Erythroblast (primary cell): ENCODE data around the gene OR1L4.

ENCODE experiments used
- DNase-seq, 2 experiments: peaks; one replicate each; lab custom pipeline; 2025; lab: John Stamatoyannopoulos, UW
- GATA1 ChIP-seq: IDR thresholded peaks from 2 replicates; pipeline ENCODE4 v1.6.1; 2011; ENCODE audit warnings: low read depth, mild to moderate bottlenecking, control low read depth, low read length, moderate library complexity
- POLR2A ChIP-seq: IDR thresholded peaks from 2 replicates; pipeline ENCODE4 v1.6.1; 2011; ENCODE audit warnings: mild to moderate bottlenecking, low read length

The OR1L4 gene, protein sequence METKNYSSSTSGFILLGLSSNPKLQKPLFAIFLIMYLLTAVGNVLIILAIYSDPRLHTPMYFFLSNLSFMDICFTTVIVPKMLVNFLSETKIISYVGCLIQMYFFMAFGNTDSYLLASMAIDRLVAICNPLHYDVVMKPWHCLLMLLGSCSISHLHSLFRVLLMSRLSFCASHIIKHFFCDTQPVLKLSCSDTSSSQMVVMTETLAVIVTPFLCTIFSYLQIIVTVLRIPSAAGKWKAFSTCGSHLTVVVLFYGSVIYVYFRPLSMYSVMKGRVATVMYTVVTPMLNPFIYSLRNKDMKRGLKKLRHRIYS

DNA sequence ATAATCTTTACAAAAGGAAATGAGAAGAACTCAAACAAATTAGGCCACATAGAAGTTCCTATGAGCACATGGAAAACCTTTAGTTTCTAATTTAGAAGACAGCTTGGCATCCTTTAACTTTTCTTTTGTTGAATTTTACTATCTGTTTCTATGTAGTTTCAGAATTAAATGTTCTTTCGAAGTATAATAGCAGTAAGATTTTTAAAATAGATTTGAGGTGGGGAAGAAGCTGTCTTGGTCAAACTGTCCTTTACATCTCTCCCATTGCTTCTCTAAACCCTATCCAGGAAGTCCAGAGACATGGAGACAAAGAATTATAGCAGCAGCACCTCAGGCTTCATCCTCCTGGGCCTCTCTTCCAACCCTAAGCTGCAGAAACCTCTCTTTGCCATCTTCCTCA lies at the start of gene OR1L4:
Gene OR1L4, plus strand, starts transcription at position 301 of the 400 bp plus-strand sequence. Its CDS starts 0 bp downstream, at position 301.
- TF ChIP-seq GATA1 (no peak), POLR2A (no peak)
- no peak for DNase-seq

DNA sequence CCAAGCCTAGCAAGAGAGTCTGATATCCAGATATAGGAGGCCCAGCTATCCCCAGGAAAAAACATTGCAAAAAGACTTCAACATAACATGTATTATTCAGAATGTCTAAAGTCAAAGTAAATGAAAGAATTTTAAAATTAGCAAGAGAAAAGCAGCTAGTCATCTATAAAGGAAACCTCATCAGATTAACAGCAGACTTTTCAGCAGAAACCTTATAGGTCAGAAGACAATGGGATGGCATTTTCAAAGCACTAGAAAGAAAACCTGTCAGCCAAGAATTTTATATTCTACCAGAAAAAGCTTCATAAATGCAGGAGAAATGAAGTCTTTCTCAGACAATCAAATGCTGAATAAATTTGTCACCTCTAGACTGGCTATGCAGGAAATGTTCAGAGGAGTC lies 38.9 kb upstream of the OR1L4 start:
- no peak for DNase-seq
- TF ChIP-seq GATA1: no peak
- TF ChIP-seq POLR2A: no peak

DNA sequence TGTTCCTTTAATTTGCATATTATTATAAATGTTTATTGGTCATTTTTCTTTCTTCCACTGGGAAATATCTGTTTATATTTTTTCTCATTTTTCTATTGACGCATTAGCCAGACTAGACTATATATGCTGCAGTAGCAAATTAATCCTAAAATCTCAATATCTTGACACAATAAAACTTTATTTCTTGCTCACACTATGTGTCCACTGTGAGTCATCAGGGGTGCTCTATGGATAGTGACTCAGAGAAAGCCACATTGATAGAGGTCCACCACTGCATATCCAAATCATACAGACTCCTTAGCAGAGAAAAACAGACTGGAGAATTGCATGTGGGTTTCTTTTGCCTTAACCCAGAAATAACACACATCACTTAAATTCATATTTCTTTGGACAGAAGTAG lies 28.1 kb upstream of the OR1L4 start:
- TF ChIP-seq GATA1 (no peak), POLR2A (no peak)
- no peak for DNase-seq

DNA sequence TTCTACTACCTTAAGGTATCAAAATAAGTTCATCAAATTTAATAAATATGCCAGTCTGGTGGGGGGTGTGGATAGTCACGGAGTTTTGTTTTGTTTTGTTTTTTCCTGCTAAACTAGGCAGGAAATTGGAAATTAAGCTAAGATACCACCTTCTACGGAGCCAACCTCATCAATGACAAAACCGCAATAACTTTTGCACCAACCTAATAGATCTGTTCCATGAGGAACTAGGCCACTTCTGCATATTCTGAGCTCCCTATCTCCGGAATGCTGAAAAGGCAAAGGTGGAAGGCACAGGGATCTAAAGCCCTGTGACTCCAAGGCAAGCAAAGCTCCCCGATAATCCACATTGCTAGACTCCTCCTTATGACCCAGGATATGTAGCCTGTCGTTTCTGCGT lies 5.8 kb upstream of the OR1L4 start:
- no peak for TF ChIP-seq GATA1
- DNase-seq: no peak

DNA sequence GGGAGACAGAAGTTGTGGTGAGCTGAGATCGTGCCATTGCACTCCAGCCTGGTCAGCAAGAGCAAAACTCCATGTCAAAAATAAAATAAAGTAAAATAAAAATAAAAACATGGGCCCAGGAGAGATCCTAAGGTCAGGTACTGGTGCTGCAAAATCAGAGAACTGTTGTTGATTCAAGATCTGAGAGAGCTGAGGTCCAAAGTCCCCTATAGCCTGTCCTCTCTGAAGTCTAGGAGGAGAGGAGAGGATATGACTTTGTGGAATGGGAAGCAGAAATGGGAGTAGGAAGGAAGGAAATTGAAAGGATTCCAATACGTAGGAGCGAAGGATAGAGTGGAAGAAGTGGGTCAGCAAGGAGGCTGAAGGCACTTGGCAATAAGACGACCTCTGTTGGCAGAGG lies 4.6 kb upstream of the OR1L4 start:
- DNase-seq: no peak

DNA sequence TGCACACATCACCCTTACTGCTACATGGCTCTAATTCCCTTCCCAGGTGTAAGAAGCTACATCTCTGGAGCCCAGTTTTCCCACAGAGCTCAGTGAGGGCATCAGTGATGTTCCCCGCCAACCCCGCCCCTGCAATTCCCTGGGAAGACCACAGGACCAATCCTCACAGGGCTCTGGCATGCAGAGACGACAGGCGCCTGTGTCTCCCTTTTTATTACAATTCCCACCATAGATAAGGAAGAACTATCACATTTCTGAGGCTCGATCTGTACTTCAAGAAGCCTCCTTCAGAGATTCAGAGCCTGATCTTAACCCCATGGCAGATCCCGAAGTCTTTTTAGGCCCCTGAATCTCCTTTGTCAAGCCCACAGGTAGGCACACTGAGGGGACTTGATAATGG lies 18.2 kb downstream of the OR1L4 start, which contains the start of gene OR1L6:
Gene OR1L6, plus strand, starts transcription at position 301 of the 400 bp plus-strand sequence. CDS start 7,545 bp downstream, outside the sequence.
- TF ChIP-seq GATA1 (no peak), POLR2A (no peak)
- DNase-seq: no peak

More for the DNA sequence above, 4.6 kb upstream of the OR1L4 start:
- TF ChIP-seq POLR2A (no peak), GATA1 (no peak)

DNA sequence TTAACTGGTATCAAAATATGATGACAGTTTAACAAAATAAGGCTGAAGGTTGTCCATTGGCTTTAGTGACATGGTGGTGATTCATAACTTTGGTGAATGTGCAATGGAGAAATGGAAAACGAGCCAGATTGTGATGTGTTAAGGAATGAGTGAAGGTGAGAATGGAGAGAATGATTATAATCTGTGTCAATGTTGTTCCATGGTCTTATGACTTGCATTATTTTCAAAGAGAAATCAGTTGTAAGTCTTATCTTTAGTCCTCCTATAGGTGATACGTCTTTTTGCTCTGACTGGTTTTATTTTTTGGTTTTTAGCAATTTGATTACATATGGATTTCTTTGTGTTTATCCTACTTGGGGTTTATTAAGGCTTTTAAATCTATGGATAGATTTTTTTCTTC lies 31.0 kb downstream of the OR1L4 start:
- TF ChIP-seq GATA1 (no peak), POLR2A (no peak)
- DNase-seq: no peak

DNA sequence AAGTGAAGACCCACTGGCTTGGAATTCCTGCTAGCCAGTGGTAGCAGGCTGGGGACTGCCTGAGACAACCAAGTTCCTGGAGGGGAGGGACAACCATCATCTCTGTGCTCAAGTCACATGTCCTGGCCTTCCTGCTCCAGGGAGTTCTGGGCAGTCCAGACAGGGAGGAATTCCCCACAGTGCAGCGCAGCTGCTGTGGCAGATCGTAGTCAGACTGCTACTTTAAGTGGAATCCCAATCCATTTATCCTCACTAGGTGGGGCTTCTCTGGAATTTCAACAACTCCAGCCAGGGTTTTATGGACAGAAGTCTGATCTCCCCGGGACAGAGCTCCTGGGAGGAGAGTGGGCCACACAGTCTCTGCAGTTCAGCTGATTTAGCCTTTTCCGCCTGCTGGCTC lies 44.0 kb downstream of the OR1L4 start:
- TF ChIP-seq POLR2A: no peak
- TF ChIP-seq GATA1: no peak

More for the DNA sequence above, 44.0 kb downstream of the OR1L4 start:
- DNase-seq: no peak
